CD4-positive, alpha-beta T cell treated with Interleukin-6 at 100 ng/mL for 8 hours (primary cell): Measurements from ENCODE around the gene TRAF3.
"Not testable (repeated sequence)": the region's sequence is repeated elsewhere in the genome, so short reads cannot be mapped to it uniquely, and the experiment has no call there.

Experiments
- DNase-seq: peaks from one replicate; pipeline ENCODE4 v3.0.0-alpha.2; 2020; ENCODE audit warnings: mixed read lengths, low spot score

TRAF3 gene

GRCh38 chr14:102752239-102752847 is 24.9 kb upstream of the TRAF3 start:
- no peak for DNase-seq

DNA sequence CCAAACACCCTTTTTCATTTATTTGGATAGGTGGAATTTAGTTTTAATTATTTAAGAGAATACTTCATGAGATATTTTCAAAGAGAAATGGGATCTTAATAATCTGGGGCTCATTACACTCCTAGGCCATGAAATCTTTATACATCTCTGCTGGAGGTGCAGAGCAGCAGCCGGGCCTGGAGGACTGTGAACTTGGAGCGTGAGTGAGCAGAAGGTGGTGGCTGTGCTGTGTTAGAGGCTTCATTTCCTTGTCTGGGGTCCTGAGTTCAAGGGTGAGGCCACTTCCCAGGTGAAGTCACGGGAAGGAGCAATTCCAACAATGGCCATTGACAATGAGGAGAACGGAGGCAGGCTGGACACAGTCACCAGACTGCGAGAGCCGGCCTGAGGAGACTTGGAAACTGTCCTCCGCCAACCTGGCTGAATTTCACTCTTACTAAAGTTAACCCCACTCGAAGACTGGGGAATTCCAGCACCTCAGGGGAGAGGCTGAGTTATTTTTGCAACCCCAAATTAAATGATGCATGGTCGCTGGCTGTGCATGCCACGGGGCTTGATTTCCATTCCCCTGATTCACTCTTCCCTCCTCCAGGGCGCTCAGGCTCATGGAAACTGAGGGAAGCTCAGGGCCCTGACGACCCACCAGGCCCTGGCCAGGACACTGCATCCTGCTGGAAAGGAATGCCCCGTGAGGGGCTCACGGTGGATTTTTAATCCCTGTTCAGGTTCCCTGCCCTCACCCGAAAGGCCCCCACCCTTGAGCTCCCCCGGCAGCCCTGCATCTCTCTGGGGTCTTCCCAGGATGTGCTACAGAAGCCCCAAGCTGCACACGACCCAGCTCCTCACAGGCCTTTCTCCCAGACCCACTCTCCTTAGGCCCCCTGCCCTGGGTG is 22.6 kb upstream of the TRAF3 start:
- DNase-seq = no peak

GRCh38 chr14:102757646-102758045 is 19.6 kb upstream of the TRAF3 start:
- DNase-seq = no peak

GRCh38 chr14:102758087-102758486 is 19.2 kb upstream of the TRAF3 start:
- no peak for DNase-seq

- DNase-seq = no peak
Measured at GRCh38 chr14:102759456-102760187, 17.6 kb upstream of the TRAF3 start.

- DNase-seq = no peak
Measured at GRCh38 chr14:102760496-102761193, 16.6 kb upstream of the TRAF3 start.

- no peak for DNase-seq
Measured at GRCh38 chr14:102761206-102761605, 16.0 kb upstream of the TRAF3 start.

- no peak for DNase-seq
Measured at GRCh38 chr14:102764220-102764671, 13.0 kb upstream of the TRAF3 start.

DNA sequence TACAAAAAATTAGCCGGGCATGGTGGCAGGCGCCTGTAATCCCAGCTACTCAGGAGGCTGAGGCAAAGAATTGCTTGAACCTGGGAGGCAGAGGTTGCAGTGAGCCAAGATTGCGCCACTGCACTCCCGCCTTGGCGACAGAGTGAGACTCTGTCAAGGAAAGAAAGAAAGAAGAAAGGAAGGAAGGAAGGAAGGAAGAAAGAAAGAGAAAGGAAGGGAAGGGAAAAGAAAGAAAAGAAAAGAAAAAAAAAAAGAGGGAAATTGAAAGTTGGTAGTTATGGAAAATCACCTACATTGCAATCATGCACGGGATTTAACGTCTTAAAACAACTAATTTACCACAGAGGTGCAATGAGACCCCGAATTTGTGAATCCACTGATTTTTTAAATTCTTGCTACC is 11.5 kb upstream of the TRAF3 start:
- DNase-seq = not testable (repeated sequence)

DNA sequence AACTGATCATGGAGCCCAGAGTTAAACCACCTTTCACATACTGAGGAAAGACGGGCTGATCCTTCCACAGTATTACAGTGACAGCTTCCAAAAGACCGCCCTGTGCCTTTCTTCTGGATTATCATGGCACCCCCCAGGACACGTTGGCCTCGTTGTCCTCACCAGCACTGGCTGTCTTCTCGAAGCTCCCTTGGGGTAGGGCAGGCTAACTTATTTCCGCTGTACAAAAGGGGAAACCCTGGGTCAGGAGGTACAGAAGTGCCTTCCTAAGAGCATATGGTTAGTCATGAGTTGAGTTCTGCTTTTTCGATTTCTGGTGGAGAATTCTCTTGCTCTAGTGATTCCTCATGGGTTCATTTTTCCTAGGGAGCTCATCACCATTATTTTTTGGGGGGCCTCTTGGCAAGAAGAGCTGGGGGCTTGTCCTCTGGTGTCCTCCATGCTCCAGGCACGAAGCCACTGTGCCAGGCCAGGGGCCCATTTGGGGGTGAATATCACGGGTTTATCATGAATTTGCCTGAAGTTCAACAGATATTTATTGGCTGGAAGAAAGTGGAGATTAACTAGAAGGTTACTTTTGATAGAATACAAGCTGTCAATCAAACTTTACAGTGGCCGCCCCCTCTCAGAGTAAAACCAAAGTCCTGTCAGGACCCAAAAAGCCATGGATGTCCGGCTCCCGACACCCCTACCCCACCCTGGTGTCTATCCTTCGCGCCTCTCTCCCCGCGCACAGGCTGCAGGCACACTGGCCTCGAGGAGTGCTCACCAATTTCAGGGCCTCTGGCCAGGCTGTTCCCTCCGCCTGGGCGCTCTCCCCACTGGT is 8.8 kb upstream of the TRAF3 start:
- DNase-seq = no peak

DNA sequence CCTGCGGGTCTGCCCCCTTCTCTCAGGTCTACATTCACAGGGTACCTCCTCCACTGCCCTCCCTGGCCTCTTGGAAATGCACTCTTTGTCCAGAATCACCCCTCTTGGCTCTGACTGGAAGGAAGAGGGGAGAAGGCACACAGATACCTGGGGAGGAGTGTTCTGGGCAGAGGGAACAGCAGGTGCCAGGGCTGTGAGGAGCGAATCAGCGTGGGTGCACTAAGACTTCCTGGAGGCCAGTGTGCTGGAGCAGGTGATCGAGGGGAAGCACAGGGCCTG is 8.3 kb upstream of the TRAF3 start:
- DNase-seq = no peak

GRCh38 chr14:102770147-102771123 is 6.8 kb upstream of the TRAF3 start:
- DNase-seq = no peak

GRCh38 chr14:102771144-102771543 is 6.1 kb upstream of the TRAF3 start:
- no peak for DNase-seq

DNA sequence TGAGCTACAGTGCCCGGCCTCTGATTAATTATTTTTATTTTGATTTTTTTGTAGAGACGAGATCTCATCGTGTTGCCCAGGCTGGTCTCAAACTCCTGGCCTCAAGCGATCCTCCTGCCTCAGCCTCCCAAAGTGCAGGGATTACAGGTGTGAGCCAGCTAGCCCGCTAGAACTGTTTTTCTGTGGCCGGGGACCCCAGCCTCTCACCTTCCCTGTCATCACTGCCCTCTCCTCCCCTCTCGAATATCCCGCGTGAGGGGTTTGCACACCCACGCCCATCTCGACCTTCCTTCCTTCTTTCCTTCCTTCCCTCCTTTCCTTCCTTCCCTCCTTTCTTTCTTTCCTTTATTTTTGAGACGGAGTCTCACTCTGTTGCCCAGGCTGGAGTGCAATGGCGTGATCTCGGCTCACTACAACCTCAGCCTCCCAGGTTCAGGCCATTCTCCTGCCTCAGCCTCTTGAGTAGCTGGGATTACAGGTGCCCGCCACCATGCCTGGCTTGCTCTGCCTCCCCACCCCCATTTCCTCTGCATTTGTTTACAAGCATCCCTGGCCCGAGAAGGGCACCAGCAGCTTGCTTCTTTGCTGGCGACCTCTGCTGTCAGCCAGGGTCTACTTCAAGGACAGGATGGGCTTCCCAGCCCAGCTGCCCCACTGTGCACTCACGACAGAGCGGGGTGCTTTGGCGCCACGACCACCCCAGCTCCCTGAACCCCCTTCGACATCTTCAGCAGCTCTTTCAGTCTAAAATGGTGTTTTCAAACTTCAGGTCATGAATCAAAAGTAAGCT is 4.3 kb upstream of the TRAF3 start:
- DNase-seq = no peak

GRCh38 chr14:102774391-102775153 is 2.7 kb upstream of the TRAF3 start:
- DNase-seq = peak; percentile 68

GRCh38 chr14:102775855-102776760 is 1.1 kb upstream of the TRAF3 start:
- no peak for DNase-seq

DNA sequence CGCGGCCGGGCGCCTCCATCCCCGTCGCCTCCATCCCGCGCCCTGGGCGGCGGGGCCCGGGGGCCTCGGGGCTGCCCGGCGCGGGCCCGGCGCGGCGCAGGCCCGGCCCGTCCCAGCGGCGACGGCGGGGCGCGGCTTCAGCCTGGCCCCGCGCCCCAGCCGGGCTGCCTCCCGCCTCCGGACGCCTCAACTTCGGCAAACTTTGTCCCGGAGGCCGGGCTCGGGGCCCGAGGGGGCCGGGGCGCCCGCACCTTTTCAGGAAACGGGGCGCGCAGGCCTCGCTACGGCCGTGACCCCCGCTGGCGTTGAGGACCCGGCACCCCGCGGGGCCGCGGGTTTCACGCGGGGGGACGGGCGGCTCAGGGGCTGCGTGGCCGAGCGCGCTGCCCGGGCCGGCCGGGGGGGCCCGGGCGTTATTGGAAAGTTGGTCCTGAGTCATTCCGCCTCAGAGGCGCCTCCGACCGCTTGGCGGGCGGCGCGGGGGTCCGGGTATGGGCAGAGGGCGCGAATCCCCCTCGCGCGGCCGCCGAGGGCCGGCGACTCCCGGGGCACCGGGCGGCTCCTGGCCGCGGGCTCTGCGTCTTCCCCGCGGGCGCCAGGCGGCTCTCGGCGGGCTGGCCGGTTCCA is 575 bp downstream of the TRAF3 start:
- DNase-seq = no peak
